GM18517 (cell line): ENCODE data around the gene DCLK1.

Experiments
- ATAC-seq: cut with Tn5 transposase; IDR thresholded peaks from one replicate; pipeline ENCODE4 v1.9.1; 2021; ENCODE audit warnings: mild to moderate bottlenecking, moderate library complexity; ENCODE audit not compliant: unreplicated experiment

Gene DCLK1

DNA sequence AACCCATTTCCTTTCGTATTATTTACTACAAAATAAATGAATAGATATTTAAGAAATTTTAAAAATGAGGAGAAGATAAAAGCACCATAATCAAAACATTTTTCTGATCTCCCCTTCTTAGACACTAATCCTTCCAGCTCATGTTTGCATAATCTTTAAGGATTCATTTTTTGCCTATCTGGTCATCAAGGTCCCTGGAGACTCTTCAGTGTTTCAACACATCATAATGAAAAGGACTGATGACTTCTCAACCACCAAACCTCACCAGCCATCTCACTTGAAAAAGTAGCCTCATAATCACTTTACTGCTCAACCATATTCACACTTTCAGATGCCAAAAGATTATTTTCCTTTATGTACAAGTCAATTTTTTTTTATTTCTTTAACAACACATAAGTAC lies 80.1 kb downstream of the DCLK1 start:
- ATAC-seq: no peak

DNA sequence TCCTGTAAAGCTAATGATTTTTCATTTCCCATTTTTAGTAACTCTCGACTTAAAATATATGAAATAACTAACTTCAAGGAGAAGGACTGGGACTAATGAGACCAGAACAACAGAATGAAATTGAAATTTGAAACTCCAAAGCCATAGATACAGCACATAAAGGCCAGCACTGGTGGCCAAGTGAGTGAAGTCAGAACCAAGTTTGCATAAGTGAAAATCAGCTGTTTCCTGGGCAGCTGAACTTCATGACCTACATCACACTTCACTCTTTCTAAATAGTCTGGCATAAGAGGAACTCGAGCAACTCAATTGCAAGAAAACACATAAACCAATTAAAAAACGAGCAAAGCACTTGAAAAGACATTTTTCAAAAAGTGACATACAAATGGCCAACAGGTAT lies 84.5 kb downstream of the DCLK1 start:
- ATAC-seq: peak; percentile 73

DNA sequence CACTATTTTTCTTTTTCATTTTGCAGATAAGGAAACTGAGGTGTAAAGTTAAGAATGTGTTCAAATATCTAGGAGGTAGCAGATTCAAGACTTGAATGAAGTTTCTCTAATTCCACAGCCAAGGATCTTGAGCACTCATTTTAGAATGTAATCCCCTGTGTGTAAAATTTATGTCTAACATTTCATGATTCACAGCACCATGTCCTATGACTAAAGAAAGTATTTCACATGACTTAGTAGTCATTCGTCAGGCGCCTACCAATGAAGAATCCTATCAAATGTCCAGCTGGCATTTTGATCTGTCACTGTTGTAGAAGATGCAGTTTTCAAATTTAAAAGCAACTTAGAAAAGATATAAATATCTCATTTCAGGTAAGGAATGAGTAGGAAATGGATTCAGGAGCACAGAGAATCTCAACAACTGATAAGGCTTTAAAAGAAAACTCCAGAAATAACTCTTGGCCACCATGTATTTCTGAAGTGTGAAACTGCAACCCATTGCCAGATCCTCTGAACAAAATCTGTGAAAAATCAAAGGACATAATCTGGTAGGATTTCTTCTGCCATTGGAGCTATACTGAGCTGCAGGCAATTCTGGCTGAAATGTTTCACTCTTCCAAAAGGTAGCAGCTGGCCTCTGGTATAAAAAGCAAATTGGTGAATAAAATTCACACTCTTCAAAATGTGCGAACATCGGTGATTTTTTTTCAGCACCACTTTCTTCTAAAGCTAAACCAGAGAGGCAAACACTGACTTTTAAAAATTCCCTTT lies 92.2 kb downstream of the DCLK1 start:
- no peak for ATAC-seq

DNA sequence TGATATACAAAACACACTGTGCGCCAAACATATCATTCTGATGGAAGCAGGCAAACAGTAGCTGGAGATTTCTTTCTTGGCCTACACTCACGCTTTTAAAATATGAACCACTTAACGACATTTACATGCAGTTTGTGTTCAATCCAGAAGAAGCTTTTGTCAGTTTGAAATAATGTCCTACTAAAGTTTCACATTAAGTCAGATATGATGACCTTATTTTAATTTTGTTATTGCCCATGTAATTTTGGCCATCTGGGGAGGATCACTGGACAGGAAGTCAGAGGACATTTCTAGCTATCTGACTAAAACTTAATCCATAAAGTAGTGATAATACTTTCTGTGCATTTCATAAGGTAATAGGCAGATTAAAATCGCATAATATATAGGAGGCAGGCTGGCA lies 98.1 kb downstream of the DCLK1 start:
- ATAC-seq: no peak

DNA sequence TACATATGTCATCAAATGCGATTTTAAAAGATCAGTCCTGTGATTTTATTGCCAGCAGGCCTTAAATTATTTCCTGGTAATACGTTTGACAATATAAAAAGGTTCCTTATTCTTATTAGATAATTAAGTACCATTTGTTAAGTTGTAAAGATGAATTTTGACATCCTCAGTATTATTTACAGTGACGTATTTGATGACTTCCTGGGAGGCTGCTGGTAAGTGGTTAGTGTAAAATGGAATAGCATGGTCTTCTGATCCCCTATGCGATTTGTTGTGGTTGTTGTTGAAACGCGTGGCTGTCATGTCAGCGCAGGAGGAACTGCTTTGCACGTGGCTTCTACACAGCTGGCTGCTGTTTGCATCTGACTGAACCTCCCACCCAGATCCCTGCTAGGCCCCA lies 99.7 kb downstream of the DCLK1 start:
- no peak for ATAC-seq

DNA sequence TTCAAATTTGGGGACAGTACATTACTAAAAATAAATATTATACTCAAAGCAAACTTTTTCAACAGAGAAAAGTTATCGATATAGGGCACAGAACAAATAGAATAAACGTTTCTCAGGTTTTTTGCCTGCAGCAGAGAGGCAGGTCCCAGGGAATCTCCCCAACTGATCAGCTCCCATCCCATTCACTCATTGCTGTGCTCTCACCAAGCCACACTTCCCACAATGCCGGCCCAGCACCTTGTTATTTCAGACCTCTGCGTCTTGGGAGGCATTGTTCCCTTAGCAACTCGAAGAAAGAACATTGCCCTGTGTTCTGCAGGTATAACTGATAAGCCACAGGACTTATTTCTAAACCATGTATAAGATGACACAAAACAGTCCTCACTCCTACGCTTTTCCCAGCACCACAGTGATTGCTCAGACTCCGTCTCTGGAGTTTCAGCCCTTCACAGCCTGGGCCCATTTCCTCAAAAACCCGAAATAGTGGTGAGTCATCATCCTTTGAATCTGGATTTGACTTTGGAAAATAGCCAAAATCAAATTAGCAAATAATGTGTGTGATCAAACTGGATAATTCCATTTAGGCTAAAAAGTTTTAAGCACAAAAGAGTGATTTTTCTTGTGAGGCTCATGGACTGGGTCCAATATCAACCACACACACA lies 100.4 kb downstream of the DCLK1 start:
- no peak for ATAC-seq

DNA sequence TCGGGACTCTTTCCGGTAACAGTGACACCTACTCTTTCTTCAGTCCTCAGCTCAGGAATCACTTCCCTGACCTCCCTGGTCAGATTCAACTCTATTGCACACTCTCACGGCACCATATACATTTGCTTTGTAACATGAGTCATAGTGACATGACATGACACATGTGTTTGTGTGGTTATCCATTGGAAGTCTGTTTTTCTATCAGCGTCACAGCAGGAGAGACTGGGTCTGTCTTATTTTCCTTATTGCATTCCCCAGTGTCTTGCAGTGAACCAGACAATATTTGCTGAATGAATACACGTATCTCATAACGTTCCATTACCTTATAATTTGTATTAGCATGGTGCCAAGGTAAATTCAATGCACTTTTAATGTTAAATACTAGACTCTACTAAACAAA lies 102.0 kb downstream of the DCLK1 start:
- ATAC-seq: no peak

DNA sequence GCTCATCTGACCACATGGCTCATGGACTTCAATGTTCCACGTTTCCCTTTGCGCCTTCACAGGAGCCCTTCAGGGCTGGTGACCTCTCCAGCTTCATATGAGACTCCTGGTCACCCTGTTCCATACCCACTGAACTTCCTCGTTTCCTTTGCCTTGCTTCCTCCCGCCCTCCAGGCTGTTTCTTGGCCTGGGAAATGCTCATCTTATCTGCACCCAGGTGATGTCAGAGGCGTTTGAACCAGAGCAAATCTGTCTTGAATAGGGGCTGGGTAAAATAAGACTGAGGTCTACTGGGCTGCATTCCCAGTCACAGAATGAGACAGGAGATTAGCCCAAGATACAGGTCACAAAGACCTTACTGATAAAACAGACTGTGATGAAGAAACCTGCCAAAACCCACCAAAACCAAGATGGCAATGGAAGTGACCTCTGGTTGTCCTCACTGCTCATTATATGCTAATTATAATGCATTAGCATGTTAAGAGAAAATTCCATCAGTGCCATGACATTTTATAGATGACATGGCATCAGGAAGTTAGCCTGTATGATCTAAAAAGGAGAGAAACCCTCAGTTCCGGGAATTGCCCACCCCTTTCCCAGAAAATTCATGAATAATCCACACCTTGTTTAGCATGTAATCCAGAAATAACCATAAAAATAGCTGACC lies 102.7 kb downstream of the DCLK1 start:
- no peak for ATAC-seq

DNA sequence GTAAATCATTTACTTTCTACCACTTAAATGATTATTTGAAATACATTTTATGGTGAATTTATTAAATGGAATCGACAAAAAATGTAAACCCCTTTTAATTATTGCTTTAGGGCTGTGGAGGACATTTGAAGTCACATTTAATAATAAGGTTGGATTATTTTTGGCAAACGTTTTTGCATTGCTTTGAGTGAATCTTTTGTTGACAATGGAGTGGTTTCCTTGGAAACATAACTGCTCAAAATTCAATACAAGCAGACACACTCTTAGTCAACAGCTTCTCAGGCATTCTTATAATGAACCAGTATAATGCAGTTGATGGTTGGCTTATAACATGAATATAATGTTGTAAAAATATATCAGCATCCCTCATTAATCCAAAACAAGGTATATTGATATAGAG lies 104.7 kb downstream of the DCLK1 start:
- no peak for ATAC-seq

DNA sequence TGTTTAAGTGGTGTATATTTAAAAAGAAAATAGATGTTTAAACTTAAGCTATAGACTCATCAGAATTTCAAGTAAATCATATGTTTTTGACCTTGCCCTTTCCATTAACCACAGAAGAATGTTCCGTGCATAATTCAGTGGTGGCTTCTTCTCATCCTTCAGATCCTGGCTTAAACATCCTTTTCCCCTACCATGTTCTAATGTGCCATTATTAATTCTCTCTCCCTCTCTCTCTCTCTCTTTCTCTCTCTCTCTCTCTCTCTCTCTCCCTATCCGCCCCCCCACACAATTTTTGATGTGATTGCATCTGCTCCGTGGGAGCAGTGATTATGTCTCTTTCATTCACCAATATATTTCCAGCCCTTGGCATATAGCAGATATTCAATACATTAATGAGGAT lies 116.4 kb downstream of the DCLK1 start:
- no peak for ATAC-seq

DNA sequence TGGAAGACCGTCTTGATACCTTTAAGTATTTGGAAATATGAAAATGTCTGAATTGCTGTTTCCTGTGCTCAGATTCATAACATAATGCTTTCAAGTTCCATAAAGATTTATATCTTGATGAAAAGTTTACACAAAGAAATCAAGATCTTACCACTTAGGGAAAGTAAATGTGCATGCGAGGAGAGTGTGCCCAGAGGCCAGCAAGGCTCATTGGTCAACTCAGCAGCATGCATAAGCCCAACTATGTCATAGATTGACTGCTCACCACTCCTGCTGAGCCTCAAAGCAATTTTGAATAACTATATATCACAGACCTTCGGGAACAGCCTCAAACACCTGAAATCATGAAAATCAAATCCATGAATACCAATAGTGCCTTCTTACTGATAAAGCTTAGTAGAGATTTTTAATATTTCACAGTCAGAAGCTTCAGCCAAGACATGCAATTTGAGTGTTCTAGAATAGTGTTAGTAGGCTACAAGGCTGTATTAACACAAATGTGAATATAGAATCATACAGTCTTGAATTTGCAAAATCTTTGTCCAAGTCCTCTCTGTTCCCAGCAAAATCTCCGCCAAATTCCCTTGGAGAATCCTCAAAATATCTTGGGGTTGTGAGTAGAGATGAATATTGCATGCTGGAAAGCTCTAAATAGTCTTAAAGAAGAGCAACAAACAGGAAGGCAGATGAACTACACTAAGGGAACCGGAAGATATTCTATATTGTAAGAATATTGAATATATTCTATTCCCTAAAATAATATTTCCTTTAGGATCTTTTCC lies 124.1 kb downstream of the DCLK1 start:
- no peak for ATAC-seq

DNA sequence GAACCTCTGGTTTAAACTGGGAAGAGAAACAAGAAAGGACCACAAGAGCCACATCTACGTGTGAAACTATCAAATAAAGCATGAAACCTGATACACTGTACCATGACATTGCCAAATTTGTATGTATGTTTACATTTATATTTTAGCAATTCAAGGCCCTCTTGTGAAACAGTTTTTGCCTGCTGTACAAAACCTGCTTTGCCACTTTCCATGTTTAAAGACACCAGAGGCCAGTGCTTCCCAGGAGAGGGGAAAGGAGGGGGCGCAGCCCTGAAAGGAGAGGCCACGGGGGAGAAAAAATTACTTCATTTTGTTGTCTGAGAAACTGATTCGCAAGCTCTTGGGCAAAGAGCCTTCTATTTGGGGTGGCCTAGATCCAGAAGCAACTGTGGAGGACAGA lies 124.8 kb downstream of the DCLK1 start:
- ATAC-seq: no peak

DNA sequence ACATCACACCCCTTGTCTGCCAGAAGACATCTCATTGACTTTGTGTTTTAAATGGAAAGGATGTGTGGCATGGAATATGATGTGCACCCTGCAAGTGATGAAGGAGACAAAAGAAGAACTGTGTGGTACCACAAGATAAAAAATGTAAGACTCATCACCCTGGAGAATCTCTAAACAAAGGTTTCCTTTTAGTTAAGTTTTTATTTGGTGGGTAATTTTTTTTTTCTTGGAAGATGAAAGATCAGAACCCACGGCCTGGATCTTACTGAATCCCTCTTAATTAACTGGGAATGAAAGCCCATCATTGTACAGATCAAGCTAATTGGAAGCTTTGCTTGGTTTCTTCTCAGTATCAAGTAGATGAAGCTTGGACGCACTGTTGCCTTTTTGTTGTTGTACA lies 129.6 kb downstream of the DCLK1 start:
- ATAC-seq: no peak

DNA sequence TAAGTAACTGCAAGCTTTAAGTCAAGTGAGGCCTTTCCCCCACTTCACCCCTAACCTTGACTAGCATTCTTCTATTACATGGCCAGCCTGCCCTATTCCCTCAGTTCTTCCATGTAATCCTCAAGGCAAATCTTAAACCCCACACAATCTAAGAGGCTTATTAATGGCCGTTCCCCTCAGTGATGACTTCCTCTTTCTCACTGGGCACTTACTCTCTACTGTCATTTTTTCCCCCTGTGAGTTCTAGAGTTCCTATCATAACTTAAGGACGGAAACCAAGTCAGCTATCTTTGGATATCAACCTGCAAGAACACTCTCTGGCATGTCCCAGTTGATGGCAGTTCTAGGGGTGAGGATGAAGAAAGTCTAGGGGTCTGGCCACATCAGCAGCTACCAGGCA lies 131.2 kb downstream of the DCLK1 start:
- ATAC-seq: no peak

DNA sequence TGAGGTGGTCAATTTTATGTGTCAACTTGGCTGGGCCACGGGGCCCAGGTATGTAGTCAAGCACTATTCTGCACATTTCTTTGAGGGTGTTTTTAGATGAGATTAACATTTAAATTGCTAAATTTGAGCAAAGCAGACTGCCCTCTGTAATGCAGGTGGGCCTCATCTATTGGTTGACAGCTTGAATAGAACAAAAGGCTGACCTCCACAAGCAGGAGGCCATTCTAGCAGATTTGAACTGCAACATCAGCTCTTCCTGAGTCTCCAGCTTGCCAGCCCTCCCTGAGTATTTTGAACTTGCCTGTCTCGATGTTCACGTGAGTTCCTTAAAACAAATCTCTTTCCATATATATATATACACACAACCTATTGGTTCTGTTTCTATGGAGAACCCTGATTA lies 134.8 kb downstream of the DCLK1 start:
- no peak for ATAC-seq

DNA sequence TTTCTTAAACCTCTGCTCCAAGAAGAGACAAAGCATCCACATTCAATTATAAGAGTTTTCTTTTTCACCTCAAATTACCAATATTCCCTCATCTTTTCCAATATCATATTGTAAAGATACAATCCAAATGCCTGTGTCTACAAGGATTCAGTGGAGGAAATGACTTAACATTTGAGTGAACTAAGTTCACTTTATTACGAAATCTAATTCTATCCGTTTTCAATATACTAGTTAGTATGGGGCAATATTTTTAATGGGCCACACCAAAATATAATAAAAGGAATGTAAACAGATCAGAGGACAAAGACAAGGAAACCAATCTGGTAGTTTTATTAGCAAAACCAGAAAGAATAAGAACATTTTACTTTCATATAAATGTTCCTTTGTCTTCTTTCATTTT lies 136.0 kb downstream of the DCLK1 start:
- no peak for ATAC-seq

DNA sequence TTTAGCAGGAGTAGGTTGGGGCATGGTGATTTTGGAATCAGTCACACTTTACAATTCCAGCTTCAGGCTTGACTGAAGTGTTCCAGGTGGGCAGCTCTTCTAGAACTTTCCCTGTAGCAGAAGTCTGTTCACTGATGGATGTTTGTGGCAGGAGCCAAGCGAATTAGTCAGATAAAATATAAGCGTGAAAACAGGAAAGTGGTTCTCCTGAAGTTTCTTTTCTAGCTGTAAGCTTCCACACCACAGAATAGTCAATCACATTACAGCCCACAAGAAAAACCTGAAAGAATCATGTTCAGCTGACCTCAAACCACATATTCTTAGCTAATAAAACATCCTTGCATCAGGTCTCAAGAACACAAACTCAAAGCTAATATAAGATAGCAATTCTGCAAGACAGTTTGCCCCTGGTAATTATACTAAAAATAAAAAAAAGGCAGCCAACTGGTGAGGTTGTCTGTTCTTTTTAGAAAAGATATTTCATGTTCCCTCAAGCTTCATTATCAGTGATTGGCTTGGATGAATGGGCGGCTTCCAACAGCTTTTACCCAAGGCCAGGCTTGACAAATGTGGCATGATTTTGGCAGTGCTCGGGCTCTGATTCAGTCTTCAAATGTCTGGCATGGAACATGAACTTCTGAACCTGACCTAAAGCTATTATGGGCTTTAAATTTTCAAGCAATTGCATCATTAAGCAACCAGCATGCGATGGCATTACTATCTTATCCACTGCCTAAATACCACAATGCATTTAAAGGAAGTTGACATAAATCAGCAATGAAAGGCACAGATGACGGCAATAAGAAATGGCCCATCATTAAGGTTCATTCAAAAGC lies 136.8 kb downstream of the DCLK1 start:
- no peak for ATAC-seq

DNA sequence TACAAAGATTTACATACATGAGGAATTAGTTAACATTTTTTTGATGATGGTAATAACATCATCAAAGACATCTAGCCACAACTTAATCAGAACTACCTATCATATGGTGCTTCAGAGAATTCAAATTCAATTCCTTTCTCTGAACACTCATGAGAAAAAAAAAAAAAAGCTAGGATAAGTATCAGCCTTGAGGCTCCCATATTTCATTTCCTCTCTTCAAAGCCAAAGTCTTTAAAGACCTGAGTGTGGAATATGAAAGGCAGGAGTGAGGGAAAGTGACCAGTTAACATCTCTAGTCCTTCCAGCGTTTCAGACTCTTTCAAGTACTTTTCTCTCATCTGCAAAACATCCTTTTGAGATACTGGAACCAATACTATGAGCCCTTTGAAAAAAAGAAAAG lies 137.5 kb downstream of the DCLK1 start:
- no peak for ATAC-seq

DNA sequence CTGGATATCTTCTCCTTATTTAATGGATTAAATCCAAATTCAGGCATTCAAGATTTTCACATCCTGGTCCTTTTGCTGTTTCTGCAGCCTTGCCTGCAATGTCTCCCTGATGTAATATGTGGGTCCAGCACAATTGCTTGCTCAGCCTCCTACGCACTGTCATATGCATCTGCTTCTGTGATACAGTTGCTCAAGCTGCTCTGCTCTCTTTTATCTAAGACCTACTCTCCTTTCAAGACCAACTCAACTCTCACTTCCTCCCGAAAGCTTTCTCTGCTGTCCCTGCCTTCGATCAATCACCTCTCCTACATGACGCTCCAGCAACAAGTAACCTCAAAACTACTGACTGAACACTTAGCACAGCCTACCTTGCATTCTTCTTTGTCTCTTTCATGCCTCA lies 138.2 kb downstream of the DCLK1 start:
- no peak for ATAC-seq

DNA sequence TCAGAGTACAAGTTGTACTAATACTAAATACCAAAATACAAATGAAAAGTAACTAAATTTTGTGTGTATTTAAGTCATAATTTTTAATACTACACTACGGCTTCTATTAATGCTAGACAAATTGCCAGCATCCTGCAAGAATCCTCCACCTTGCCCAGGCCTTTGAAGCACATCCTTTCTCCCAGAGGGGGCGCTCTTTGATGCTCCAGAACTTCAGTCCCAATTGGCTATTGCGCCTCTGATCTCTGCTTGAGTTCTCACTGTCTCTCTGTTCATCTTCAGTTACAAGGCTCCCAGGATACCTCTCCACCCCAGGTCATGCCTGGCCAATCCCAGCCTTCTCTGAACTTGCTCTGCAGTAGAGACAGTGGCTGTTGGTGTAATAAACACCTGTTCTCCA lies 141.0 kb downstream of the DCLK1 start:
- ATAC-seq: no peak

DNA sequence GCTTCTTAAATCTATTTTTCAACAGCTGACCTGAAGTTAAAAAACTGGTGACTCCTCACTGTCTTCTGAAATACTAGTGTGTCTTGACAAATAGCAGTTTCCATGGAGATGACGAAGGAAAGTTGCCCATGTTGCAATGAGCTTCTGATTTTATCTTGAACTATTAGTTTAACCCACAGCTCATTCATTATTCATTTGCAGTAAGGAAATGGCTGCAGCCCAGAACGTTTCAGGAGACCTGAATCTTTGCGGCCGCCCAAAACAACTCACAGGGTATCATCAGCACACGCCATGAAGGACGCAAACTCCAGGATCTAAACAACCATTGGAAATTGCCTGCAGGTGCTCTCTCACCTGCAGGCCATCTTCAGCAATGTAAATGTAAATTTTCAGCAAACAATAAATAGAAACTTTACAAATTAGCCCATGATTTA lies 142.5 kb downstream of the DCLK1 start:
- no peak for ATAC-seq
